Thyroid gland (tissue), 4 donors: ENCODE results near the gene SLC4A4. TPM values are rescaled to one million over a fixed set of nuclear protein-coding genes. Genes with fewer than 3 reads are reported as not detected.

Experiments used
- DNase-seq, 2 donors: peaks; one replicate each; pipeline ENCODE4 v3.0.0-alpha.2; 2019
- H3K27ac ChIP-seq, 3 donors: fragments of 200-600 bp; sonication (generic); 1 replicate in 2 of 3; 2 replicates in 1 of 3; pipeline ENCODE4 v1.5.1; 2016 to 2019; ENCODE audit warnings: mild to moderate bottlenecking in 1 of 3, moderate library complexity in 1 of 3
- H3K27me3 ChIP-seq: fragments of 200-600 bp; sonication (generic); one replicate; pipeline ENCODE4 v1.5.1; 2019
- H3K36me3 ChIP-seq, 2 donors: fragments of 200-600 bp; sonication (generic); one replicate each; pipeline ENCODE4 v1.5.1; 2016 to 2019
- H3K4me1 ChIP-seq, 2 donors: fragments of 200-600 bp; sonication (generic); one replicate each; pipeline ENCODE4 v1.5.1; 2017 to 2019
- H3K4me3 ChIP-seq, 3 donors: fragments of 200-600 bp; sonication (generic); replicated peaks in 1 of 3; 1 replicate in 2 of 3; 2 replicates in 1 of 3; pipeline ENCODE4 v1.5.1; 2016; ENCODE audit warnings: mild to moderate bottlenecking in 1 of 3
- H3K9me3 ChIP-seq: fragments of 200-600 bp; sonication (generic); one replicate; pipeline ENCODE4 v1.5.1; 2017
- CTCF ChIP-seq, 6 experiments: fragments of 200-600 bp in 3 of 6; fragments of 450-650 bp in 3 of 6; sonication (generic) in 3 of 6; IDR thresholded peaks; one replicate each; pipeline ENCODE4 v1.5.1; 2016 to 2019; ENCODE audit warnings: antibody characterized with exemption in 6 of 6, mild to moderate bottlenecking in 2 of 6, inconsistent platforms in 1 of 6, moderate library complexity in 1 of 6
- POLR2A ChIP-seq, 2 donors: fragments of 450-650 bp; IDR thresholded peaks; one replicate each; pipeline ENCODE4 v1.6.1; 2017; ENCODE audit warnings: antibody characterized with exemption in 2 of 2, mild to moderate bottlenecking in 2 of 2, moderate library complexity in 1 of 2
- WGBS, 2 donors: methylation state at CpG; one replicate each; pipeline ENCODE4 v1.1.5; 2017; 5-methylcytosine and 5-hydroxymethylcytosine counted together
- intact Hi-C: fragments of 100-400 bp; cut with DNase I; formaldehyde crosslinking; loops from one replicate; pipeline ENCODE4 v1.15.1; 2023
- total RNA-seq, 4 donors: library from RNA; depleted of rRNA; stranded (reverse); fragments of >200 nt; gene quantifications; one replicate each; pipeline ENCODE4 v1.2.3, GENCODE V29; 2016

The SLC4A4 gene
- total RNA-seq, 4 donors from 2014 or later, result 39.8 to 90.7 (median 72.8) TPM

GRCh38 chr4:71469541-71469940 is 130.7 kb downstream of the SLC4A4 start:
- H3K27me3 ChIP-seq, result no peaks in the 10 kb centered on the region
- TF ChIP-seq POLR2A (IDR thresholded peaks at IDR 0.05) (no peak), CTCF (IDR thresholded peaks at IDR 0.05) (no peak)
- peaks cover 0 to 10% of the 10 kb centered on the region in 2 donors for H3K4me1 ChIP-seq
- no peak overlapping the region for H3K27ac ChIP-seq
- no peaks in the 10 kb centered on the region for H3K9me3 ChIP-seq
- intact Hi-C loops, result no loop called here
- no peak for DNase-seq
- H3K4me3 ChIP-seq, result no peak overlapping the region
- no peaks in the 10 kb centered on the region for H3K36me3 ChIP-seq

- Histone ChIP-seq H3K4me1 (peaks cover 0 to 10% of the 10 kb centered on the region in 2 donors), H3K27me3 (no peaks in the 10 kb centered on the region), H3K36me3 (no peaks in the 10 kb centered on the region), H3K27ac (no peak overlapping the region), H3K9me3 (no peaks in the 10 kb centered on the region), H3K4me3 (no peak overlapping the region)
- intact Hi-C loops, result no loop called here
- no peak for DNase-seq
- no peak for TF ChIP-seq CTCF (IDR thresholded peaks at IDR 0.05)
- TF ChIP-seq POLR2A (IDR thresholded peaks at IDR 0.05), result no peak
Observed at GRCh38 chr4:71470524-71470923, 131.7 kb downstream of the SLC4A4 start.

GRCh38 chr4:71472946-71473345 is 134.1 kb downstream of the SLC4A4 start:
- TF ChIP-seq POLR2A (IDR thresholded peaks at IDR 0.05) (no peak), CTCF (IDR thresholded peaks at IDR 0.05) (no peak)
- H3K4me3 ChIP-seq, result no peak overlapping the region
- DNase-seq, result no peak
- H3K27ac ChIP-seq, result peak overlapping the region in 1 of 3 donors; percentile 29
- H3K4me1 ChIP-seq, result peaks cover 0 to 10% of the 10 kb centered on the region in 2 donors
- intact Hi-C loops, result no loop called here
- WGBS, 2 donors, result 95 to 98% methylated on average over 2 of the region's 2 CpGs
- H3K36me3 ChIP-seq, result no peaks in the 10 kb centered on the region
- H3K27me3 ChIP-seq, result no peaks in the 10 kb centered on the region
- no peaks in the 10 kb centered on the region for H3K9me3 ChIP-seq

GRCh38 chr4:71473541-71474240 is 134.9 kb downstream of the SLC4A4 start:
- TF ChIP-seq CTCF (IDR thresholded peaks at IDR 0.05) (no peak), POLR2A (IDR thresholded peaks at IDR 0.05) (no peak)
- WGBS, 2 donors, result 23 to 54% methylated on average over 4 of the region's 4 CpGs
- H3K4me1 ChIP-seq, result peaks cover 0 to 10% of the 10 kb centered on the region in 2 donors
- H3K27me3 ChIP-seq, result no peaks in the 10 kb centered on the region
- intact Hi-C loops, result no loop called here
- H3K4me3 ChIP-seq, result no peak overlapping the region
- H3K36me3 ChIP-seq, result no peaks in the 10 kb centered on the region
- H3K27ac ChIP-seq, result peak overlapping the region in 1 of 3 donors; percentile 29
- peak; percentile 58 to 61 for DNase-seq
- no peaks in the 10 kb centered on the region for H3K9me3 ChIP-seq

- WGBS, 2 donors, result 90 to 92% methylated on average over 2 of the region's 2 CpGs
- TF ChIP-seq POLR2A (IDR thresholded peaks at IDR 0.05) (no peak), CTCF (IDR thresholded peaks at IDR 0.05) (no peak)
- intact Hi-C loops, result no loop called here
- Histone ChIP-seq H3K4me3 (no peak overlapping the region), H3K27ac (no peak overlapping the region), H3K36me3 (no peaks in the 10 kb centered on the region), H3K9me3 (no peaks in the 10 kb centered on the region), H3K27me3 (no peaks in the 10 kb centered on the region), H3K4me1 (peaks cover 0 to 10% of the 10 kb centered on the region in 2 donors)
- no peak for DNase-seq
Observed at GRCh38 chr4:71474731-71475130, 135.9 kb downstream of the SLC4A4 start.
